ENCODE results near the gene IKZF5.

IKZF5 gene

DNA sequence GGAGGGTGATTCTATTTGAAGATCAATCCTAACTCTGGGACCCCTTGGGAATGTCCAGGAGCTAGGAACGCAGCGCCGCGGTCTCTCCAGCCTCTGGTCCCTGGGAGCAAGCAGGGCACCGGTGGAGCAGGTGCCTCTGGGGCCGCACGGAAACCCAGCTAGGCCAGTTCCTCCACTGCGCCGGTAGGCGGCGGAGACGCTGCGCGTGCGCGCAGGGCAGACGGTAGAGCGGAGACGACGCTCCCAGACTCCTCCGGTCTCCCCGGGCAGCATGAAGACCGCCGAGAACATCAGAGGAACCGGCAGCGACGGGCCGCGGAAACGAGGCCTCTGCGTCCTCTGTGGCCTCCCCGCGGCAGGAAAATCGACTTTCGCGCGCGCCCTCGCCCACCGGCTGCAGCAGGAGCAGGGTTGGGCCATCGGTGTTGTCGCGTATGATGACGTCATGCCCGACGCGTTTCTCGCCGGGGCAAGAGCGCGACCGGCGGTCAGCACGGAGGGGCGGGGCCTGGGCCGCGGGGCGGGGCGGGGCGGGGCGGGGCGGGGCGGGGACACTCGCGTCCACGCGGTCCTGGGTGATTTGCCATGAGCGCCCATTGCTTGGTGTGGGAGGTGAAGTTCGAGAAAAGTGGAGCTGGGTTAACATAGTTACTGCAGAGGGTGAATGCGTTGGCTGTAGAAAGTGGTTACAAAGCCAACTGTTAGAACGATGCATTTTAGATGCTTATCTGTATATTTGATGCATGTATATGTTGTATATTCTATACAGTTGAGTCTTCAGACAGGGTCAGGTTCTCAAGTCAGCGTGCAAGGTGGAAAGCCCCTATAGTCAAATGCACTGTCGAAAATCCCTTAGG is 28.2 kb downstream of the IKZF5 start, which contains the start of gene PSTK:
PSTK (plus strand) TSS at position 193 of the 857 bp plus-strand sequence; CDS start at position 272, 79 bp downstream.
- peak; percentile 89 for DNase-seq (ENCODE audit: low spot score)

DNA sequence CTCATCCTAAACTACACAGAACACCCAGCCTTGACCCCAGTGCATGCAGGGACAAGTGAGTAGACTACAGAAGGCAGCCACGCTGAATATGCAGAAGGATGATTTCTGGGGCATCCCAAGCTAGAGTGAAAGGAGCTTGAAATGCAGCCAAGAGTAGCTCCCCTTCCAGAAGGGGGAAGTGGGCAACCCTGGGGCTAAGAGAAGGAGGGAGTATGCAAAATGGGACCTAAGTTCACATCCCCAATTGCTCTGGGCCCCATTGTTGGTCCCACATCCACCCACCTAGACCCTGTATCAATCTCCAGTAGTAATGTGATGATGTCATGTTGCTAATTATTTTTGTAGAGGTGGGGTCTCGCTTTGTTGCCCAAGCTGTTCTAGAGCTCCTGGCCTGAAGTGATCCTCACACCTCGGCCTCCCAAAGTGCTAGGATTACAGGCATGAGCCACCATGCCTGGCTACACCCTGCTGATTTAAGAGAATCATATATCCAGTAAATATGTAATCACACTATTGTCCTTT is 34.0 kb downstream of the IKZF5 start:
- DNase-seq (ENCODE audit: low spot score): no peak

DNA sequence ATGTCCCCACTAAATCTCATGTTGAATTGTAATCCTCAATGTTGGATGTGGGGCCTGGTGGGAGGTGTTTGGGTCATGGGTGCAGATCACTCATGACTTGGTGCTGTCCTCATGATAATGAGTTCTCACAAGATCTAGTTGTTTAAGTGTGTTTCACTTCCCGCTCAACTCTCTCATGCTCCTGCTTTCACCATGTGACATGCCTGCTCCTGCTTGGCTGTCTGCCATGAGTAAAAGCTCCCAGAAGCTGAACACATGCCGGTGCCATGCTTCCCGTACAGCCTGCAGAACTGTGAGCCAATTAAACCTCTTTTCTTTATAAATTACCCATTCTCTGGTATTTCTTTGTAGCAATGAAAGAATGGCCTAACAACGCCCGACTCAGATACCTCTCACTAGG is 34.6 kb downstream of the IKZF5 start:
- no peak for DNase-seq (ENCODE audit: low spot score)

DNA sequence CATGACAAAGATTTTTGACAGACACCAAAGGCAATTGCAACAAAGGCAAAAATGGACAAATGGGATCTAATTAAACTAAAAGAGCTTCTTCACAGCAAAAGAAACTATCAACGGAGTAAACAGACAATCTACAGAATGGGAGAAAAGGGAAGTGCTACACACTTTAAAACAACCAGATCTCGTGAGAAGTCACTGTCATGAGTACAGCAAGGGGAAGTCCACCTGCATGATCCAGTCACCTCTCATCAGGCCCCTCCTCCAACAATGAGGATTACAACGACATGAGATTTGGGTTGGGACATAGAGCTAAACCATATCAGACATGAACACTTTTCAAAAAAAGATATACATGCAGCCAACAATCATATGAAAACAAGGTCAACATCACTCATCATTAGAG is 39.9 kb downstream of the IKZF5 start:
- no peak for DNase-seq (ENCODE audit: low spot score)

DNA sequence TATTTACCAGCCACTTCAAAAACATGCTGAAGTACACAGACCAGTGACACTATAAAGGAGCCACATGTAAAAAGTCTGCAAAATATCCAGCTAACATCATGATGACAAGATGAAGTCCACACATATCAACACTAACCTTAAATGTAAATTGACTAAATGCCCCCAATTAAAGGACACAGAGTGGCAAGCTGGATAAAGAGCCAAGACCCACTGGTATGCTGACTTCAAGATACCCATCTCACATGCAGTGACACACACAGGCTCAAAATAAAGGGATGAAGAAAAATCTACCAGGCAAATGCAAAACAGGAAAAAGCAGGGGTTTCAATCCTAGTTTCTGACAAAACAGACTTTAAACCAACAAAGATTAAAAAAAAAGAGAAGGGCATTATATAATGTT is 41.7 kb downstream of the IKZF5 start:
- no peak for DNase-seq (ENCODE audit: low spot score)

DNA sequence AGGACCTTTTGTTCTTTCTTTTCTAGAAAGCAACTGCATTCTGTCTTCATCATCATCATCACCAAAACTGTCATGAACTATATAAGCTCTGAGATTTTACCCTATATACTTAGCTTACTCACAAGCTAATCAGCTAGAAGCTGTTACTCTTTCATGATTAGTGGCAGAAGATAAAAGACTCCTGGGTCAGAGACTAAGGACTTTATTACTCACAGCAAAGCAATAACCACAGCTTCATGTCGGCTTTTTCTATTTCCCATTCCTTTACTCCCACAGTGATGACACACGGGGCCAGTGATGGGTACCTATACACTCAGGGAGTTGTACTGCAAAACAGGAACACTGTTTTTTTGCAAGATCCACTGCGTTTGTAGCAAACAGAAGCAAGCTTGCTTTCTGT is 46.2 kb downstream of the IKZF5 start:
- no peak for DNase-seq (ENCODE audit: low spot score)

DNA sequence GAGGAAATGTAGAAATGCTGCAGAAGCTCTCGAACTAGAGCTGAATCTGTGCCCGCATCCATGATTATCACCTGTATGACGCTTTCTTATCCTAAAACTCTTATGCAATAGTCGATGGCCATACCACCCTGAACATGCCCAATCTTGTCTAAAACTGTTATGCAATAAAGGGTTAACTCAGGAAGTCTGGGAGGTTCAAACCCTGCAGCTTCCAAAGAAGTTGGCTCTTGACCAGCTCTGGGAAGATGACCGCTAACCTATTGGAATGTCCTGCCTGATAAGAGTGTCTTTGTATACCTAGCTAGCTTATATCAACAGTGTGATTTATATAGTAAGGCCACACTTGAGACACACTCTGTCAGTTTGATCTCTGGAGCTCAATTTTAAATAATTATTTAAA is 51.1 kb downstream of the IKZF5 start:
- DNase-seq (ENCODE audit: low spot score): no peak

DNA sequence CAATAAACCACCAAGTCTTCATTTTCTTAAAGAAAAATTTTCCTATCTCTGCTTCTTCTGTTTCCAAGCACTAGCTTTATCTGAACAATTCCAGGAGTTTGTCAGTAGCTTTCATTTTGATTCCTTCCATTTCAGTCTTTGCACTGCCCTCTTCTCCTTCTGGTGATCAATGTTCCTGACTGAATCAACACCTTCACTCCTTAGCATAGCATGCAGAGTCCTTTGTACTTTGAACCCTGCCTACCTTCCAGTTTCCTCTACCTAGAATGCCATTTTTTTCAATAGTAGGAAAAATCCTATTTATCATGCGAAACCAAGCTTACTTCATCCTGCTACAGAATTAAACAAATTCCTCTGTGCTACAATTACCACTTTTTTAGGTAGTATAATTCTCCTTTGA is 52.7 kb downstream of the IKZF5 start:
- no peak for DNase-seq (ENCODE audit: low spot score)

DNA sequence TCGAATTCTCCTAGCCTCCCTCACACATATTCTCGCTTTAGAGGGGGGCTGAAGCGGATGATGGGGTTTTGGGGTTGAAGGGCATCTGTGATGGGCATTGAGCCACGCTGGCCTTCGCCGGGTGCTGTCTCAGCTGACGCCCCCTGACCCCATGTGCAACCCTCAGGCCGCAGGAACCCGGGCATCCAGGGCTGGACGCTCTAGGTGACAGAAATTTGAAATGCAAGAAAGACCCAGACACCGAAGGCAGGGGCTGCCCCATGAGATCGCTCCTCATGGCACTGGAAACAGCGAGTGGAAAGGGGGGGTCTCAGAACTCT is 53.9 kb downstream of the IKZF5 start:
- no peak for DNase-seq (ENCODE audit: low spot score)

DNA sequence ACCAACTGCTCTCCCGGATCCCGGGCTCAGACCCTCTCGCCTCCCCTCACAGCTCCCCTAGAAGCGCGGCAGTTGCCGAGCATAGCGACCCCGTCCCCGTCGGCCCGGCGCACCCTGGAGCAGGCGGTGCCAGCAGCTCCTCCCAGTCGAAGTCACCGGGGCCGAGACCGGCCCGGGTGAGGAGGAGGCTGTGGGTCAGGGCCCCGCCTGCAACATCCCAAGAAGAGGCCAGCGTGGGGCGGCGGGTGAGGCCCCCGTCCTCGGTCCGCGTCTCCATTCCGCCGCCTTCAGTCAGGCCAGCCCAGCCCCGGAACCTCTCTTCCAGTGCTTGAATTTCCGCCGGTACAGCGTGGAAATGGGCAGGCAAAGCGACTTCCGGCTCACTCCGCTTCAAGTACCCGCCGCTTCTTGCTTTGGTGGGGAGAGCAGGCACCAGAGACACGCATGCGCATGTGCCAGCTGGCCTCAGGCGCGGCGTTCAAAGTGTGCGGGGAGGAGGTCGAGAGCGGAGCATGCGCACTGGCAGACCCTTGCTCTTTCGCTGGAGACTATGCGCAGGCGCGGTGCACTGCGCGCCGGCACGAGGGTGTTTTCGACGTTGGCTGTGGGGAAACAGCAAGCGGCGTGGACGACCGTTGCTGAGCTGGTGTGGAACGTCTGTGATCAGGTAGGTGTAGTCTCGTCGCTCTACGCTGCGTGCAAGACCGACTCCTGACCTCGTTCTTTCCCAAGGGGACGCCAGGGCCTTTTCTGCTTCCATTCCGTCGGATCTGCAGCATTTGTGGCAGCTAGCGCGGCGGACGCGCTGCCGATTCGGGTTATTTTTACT is 54.5 kb downstream of the IKZF5 start, which contains the start of gene C10orf88:
C10orf88 (minus strand) TSS at position 326 of the 829 bp plus-strand sequence; CDS start at position 277, 49 bp downstream.
- peak; percentile 98 for DNase-seq (ENCODE audit: low spot score)

DNA sequence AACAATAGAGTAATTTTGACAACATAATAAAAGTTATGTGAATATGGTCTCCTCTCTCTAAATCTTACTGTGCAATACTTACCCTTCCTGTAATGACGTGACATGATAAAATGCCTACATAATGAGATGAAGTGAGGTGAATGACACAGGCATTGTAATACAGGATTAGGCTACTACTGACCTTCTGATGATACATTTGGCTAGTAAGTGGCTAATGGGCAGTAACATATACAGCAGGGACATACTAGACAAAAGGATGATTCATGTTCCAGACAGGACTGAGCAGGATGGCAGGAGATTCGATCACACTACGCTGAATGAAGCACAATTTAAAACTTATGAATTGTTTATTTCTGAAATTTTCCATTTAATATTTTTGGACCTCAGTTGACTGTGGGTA is 59.3 kb downstream of the IKZF5 start:
- DNase-seq (ENCODE audit: low spot score): no peak

Measured in cerebellar cortex (tissue), 1 donor.